GM23338 (cell line): ENCODE data around the gene HSD17B11. TPM values are rescaled to one million over a fixed set of nuclear protein-coding genes. Genes with fewer than 3 reads are reported as not detected.

Source experiments
- ATAC-seq: fragments of 200-7000 bp; cut with Tn5 transposase; 3 replicates; pipeline ENCODE4 v1.9.1; 2020
- DNase-seq: peaks from one replicate; pipeline ENCODE4 v3.0.0-alpha.2; 2015; ENCODE audit warnings: low spot score
- H2AFZ ChIP-seq: fragments of 200-600 bp; sonication (generic); 2 replicates; pipeline ENCODE4 v1.8.0; 2016; ENCODE audit warnings: antibody characterized with exemption, mild to moderate bottlenecking, moderate library complexity
- H3F3A ChIP-seq: fragments of 200-600 bp; sonication (generic); replicated peaks from 2 replicates; pipeline ENCODE4 v1.8.0; 2017; ENCODE audit warnings: antibody characterized with exemption, mixed run types, low read depth
- H3K27ac ChIP-seq: fragments of 200-600 bp; sonication (generic); 2 replicates; pipeline ENCODE4 v1.6.1; 2016; ENCODE audit warnings: low read depth
- H3K27me3 ChIP-seq: fragments of 200-600 bp; sonication (generic); 2 replicates; pipeline ENCODE4 v1.8.0; 2016; ENCODE audit warnings: mild to moderate bottlenecking, mixed run types, moderate library complexity; ENCODE audit not compliant: insufficient read depth
- H3K36me3 ChIP-seq: fragments of 200-600 bp; sonication (generic); 2 replicates; pipeline ENCODE4 v1.8.0; 2016; ENCODE audit warnings: mild to moderate bottlenecking; ENCODE audit not compliant: insufficient read depth
- H3K4me1 ChIP-seq: fragments of 200-600 bp; sonication (generic); 2 replicates; pipeline ENCODE4 v1.8.0; 2016; ENCODE audit warnings: mild to moderate bottlenecking, moderate library complexity; ENCODE audit not compliant: insufficient read depth
- H3K4me2 ChIP-seq: fragments of 200-600 bp; sonication (generic); 2 replicates; pipeline ENCODE4 v1.7.1; 2017; ENCODE audit warnings: mixed run types
- H3K4me3 ChIP-seq: fragments of 200-600 bp; sonication (generic); 2 replicates; pipeline ENCODE4 v1.6.1; 2016; ENCODE audit warnings: mixed run types
- H3K79me2 ChIP-seq: fragments of 200-600 bp; sonication (generic); replicated peaks from 2 replicates; pipeline ENCODE4 v1.8.0; 2017; ENCODE audit warnings: mild to moderate bottlenecking; ENCODE audit not compliant: insufficient read depth
- H3K9me2 ChIP-seq: fragments of 200-600 bp; sonication (generic); 2 replicates; pipeline ENCODE4 v1.8.0; 2017; ENCODE audit not compliant: insufficient read depth
- H4K20me1 ChIP-seq: fragments of 200-600 bp; sonication (generic); replicated peaks from 2 replicates; pipeline ENCODE4 v1.8.0; 2017; ENCODE audit warnings: mild to moderate bottlenecking; ENCODE audit not compliant: insufficient read depth
- H3K27ac Mint-ChIP-seq: 2 replicates; pipeline ENCODE4 v1.8.0; 2020; ENCODE audit warnings: inconsistent platforms, mild to moderate bottlenecking, moderate library complexity, mixed read lengths
- H3K27me3 Mint-ChIP-seq: 3 replicates; pipeline ENCODE4 v1.8.0; 2022; ENCODE audit warnings: low read depth, mild to moderate bottlenecking, moderate library complexity, mixed read lengths, inconsistent platforms; ENCODE audit not compliant: insufficient read depth, poor library complexity
- H3K36me3 Mint-ChIP-seq: 3 replicates; pipeline ENCODE4 v1.8.0; 2021; ENCODE audit warnings: low read depth, mild to moderate bottlenecking, inconsistent platforms, moderate library complexity, mixed read lengths
- H3K4me1 Mint-ChIP-seq: 3 replicates; pipeline ENCODE4 v1.8.0; 2020; ENCODE audit warnings: mild to moderate bottlenecking, inconsistent platforms, mixed read lengths
- H3K4me3 Mint-ChIP-seq: 3 replicates; pipeline ENCODE4 v1.8.0; 2021; ENCODE audit warnings: moderate library complexity, mild to moderate bottlenecking, inconsistent platforms, mixed read lengths
- H3K9me3 Mint-ChIP-seq: 3 replicates; pipeline ENCODE4 v1.8.0; 2020; ENCODE audit warnings: moderate library complexity, mild to moderate bottlenecking, inconsistent platforms, mixed read lengths
- CREB1 ChIP-seq: fragments of 250-450 bp; sonication (Bioruptor Pico); IDR thresholded peaks from 2 replicates; pipeline ENCODE4 v1.5.0; 2020; ENCODE audit warnings: low read depth, mild to moderate bottlenecking, moderate library complexity
- CTCF ChIP-seq, 2 experiments: fragments of 200-600 bp in 1 of 2; sonication (generic) in 1 of 2; conservative IDR thresholded peaks; 2 replicates each; pipeline versions ENCODE4 v1.5.1 to v1.6.1; 2016 to 2017; ENCODE audit warnings: antibody characterized with exemption in 2 of 2, low read depth in 2 of 2, mild to moderate bottlenecking in 2 of 2, moderate library complexity in 1 of 2
- ETS1 ChIP-seq: IDR thresholded peaks from 2 replicates; pipeline ENCODE4 v1.6.1; 2016; ENCODE audit warnings: antibody characterized with exemption
- EZH2 ChIP-seq: fragments of 200-600 bp; sonication (generic); IDR thresholded peaks from one replicate; pipeline ENCODE4 v1.8.0; 2017; ENCODE audit warnings: antibody characterized with exemption, mild to moderate bottlenecking, low read depth; ENCODE audit not compliant: unreplicated experiment
- EZH2phosphoT487 ChIP-seq: fragments of 200-600 bp; sonication (generic); IDR thresholded peaks from one replicate; pipeline ENCODE4 v1.8.1; 2018; ENCODE audit warnings: antibody characterized with exemption; ENCODE audit not compliant: unreplicated experiment
- JUNB ChIP-seq: IDR thresholded peaks from one replicate; pipeline ENCODE4 v1.6.1; 2016; ENCODE audit warnings: antibody characterized with exemption; ENCODE audit not compliant: unreplicated experiment
- NANOG ChIP-seq: IDR thresholded peaks from 2 replicates; pipeline ENCODE4 v1.6.1; 2016; ENCODE audit warnings: antibody characterized with exemption, borderline replicate concordance
- POLR2AphosphoS5 ChIP-seq: IDR thresholded peaks from 2 replicates; pipeline ENCODE4 v1.6.1; 2016; ENCODE audit warnings: antibody characterized with exemption, low read depth
- REST ChIP-seq: IDR thresholded peaks from one replicate; pipeline ENCODE4 v1.6.1; 2018; ENCODE audit warnings: antibody characterized with exemption; ENCODE audit not compliant: unreplicated experiment
- STAT1 ChIP-seq: IDR thresholded peaks from one replicate; pipeline ENCODE4 v1.6.1; 2016; ENCODE audit warnings: antibody characterized with exemption; ENCODE audit not compliant: unreplicated experiment
- ZNF114 ChIP-seq: fragments of 250-450 bp; sonication (Bioruptor Pico); IDR thresholded peaks from 2 replicates; pipeline ENCODE4 v1.5.0; 2020; ENCODE audit warnings: mild to moderate bottlenecking, moderate library complexity
- ZNF331 ChIP-seq: fragments of 250-450 bp; sonication (Bioruptor Pico); IDR thresholded peaks from 2 replicates; pipeline ENCODE4 v1.5.0; 2020; ENCODE audit warnings: low read depth, mild to moderate bottlenecking, moderate library complexity
- ZNF462 ChIP-seq: fragments of 250-450 bp; sonication (Bioruptor Pico); IDR thresholded peaks from 2 replicates; pipeline ENCODE4 v1.5.0; 2020; ENCODE audit warnings: mild to moderate bottlenecking, moderate library complexity
- polyA plus RNA-seq: library from polyadenylated mRNA; unstranded; fragments of >200 nt; fragmentation: Nextera tagmentation; extraction: Ambion mirVana; gene quantifications from 2 replicates; pipeline ENCODE4 v1.2.1, GENCODE V29; 2016
- total RNA-seq: library from RNA; depleted of rRNA; stranded (reverse); fragments of >200 nt; shearing (Covaris generic); gene quantifications from 2 replicates; pipeline ENCODE4 v1.2.3, GENCODE V29; 2014

Gene HSD17B11
- total and polyA plus RNA-seq, 2 experiments from 2014 or later: 9.7 to 14.8 TPM

GRCh38 chr4:87387237-87387636 lies 3.8 kb downstream of the HSD17B11 start:
- no peak overlapping the region for H3K4me3 ChIP-seq
- H3K4me3 Mint-ChIP-seq: no peak overlapping the region
- peaks cover 3% of the 10 kb centered on the region; the same call in 1 of the 3 replicates for H3K4me1 Mint-ChIP-seq

More at GRCh38 chr4:87387237-87387636, 3.8 kb downstream of the HSD17B11 start:
- no peak overlapping the region for H2AFZ ChIP-seq
- ATAC-seq (no peak), DNase-seq (no peak)
- TF ChIP-seq CTCF (conservative IDR thresholded peaks at IDR 0.05; ENCODE audit: low read depth in 2 of 2) (no peak), ZNF114 (CRISPR knock-in tag) (no peak), JUNB (no peak), STAT1 (no peak), ETS1 (no peak), POLR2AphosphoS5 (no peak), ZNF462 (no peak), ZNF331 (no peak), REST (no peak), EZH2 (no peak), EZH2phosphoT487 (no peak), NANOG (no peak), CREB1 (CRISPR knock-in tag) (no peak)
- no peaks in the 10 kb centered on the region for H3K36me3 ChIP-seq
- Mint-ChIP-seq H3K27me3 (peaks cover 2% of the 10 kb centered on the region), H3K27ac (no peak overlapping the region), H3K9me3 (peaks cover 14% of the 10 kb centered on the region), H3K36me3 (peaks cover 21% of the 10 kb centered on the region)
- no peaks in the 10 kb centered on the region for H3K4me1 ChIP-seq
- H3F3A ChIP-seq: no peaks in the 10 kb centered on the region
- no peak overlapping the region for H3K27ac ChIP-seq
- no peak overlapping the region for H3K4me2 ChIP-seq
- H4K20me1 ChIP-seq: no peaks in the 10 kb centered on the region
- H3K27me3 ChIP-seq: no peaks in the 10 kb centered on the region
- H3K79me2 ChIP-seq: peaks cover 20% of the 10 kb centered on the region; the same call in 1 of the 2 replicates
- peaks cover 4% of the 10 kb centered on the region; the same call in 1 of the 2 replicates for H3K9me2 ChIP-seq
